ENCODE data around the gene GHR. TPM values are rescaled to one million over a fixed set of nuclear protein-coding genes. Genes with fewer than 3 reads are reported as not detected.

The GHR gene
- total and polyA plus RNA-seq, 12 donors = 4.1 to 15.1 (median 11.5) TPM

- peaks cover 0 to 63% (median 27%) of the 10 kb centered on the region in 9 donors for H3K4me1 ChIP-seq
- no peaks in the 10 kb centered on the region for H3K9me3 ChIP-seq
- H3K36me3 ChIP-seq = no peaks in the 10 kb centered on the region
- no peak for DNase-seq
- H3K4me3 ChIP-seq = no peak overlapping the region
- H3K27me3 ChIP-seq = no peaks in the 10 kb centered on the region
- intact Hi-C loops (cut with DNase I) = loop anchor here in 1 of 10 donors (5.0 kb wide), 1 partner anchor 74 kb away; no protein-coding TSS in a partner anchor
- no peak overlapping the region for H3K27ac ChIP-seq
- ATAC-seq = no peak
- TF ChIP-seq CTCF (IDR thresholded peaks at IDR 0.05) = no peak
- WGBS, 2 donors = 96 to 97% methylated on average over 9 of the region's 9 CpGs
Measured at GRCh38 chr5:42513246-42513645, 90.0 kb downstream of the GHR start.

- Histone ChIP-seq H3K36me3 (no peaks in the 10 kb centered on the region), H3K27me3 (no peaks in the 10 kb centered on the region), H3K9me3 (no peaks in the 10 kb centered on the region), H3K27ac (no peak overlapping the region), H3K4me3 (no peak overlapping the region), H3K4me1 (peaks cover 0 to 62% (median 25%) of the 10 kb centered on the region in 9 donors)
- intact Hi-C loops (cut with DNase I) = loop anchor here in 1 of 10 donors (5.0 kb wide), 1 partner anchor 73 kb away; no protein-coding TSS in a partner anchor
- WGBS, 2 donors = 67 to 68% methylated on average over 2 of the region's 2 CpGs
- TF ChIP-seq CTCF (IDR thresholded peaks at IDR 0.05) = peak in 3 of 9 donors; percentile 25 to 38 (median 35)
- DNase-seq (no peak), ATAC-seq (peak in 1 of 8 donors; percentile 29)
Measured at GRCh38 chr5:42514754-42515153, 91.5 kb downstream of the GHR start.

GRCh38 chr5:42515504-42515903 is 92.3 kb downstream of the GHR start:
- H3K9me3 ChIP-seq = no peaks in the 10 kb centered on the region
- no peak for TF ChIP-seq CTCF (IDR thresholded peaks at IDR 0.05)
- intact Hi-C loops (cut with DNase I) = no loop called here
- no peak overlapping the region for H3K27ac ChIP-seq
- peaks cover 0 to 64% (median 24%) of the 10 kb centered on the region in 9 donors for H3K4me1 ChIP-seq
- no peaks in the 10 kb centered on the region for H3K27me3 ChIP-seq
- 94 to 96% methylated on average over 3 of the region's 3 CpGs for WGBS, 2 donors
- no peak for DNase-seq
- ATAC-seq = no peak
- H3K36me3 ChIP-seq = no peaks in the 10 kb centered on the region
- H3K4me3 ChIP-seq = no peak overlapping the region

- Histone ChIP-seq H3K27ac (peak overlapping the region in 1 of 10 donors; percentile 9), H3K9me3 (no peaks in the 10 kb centered on the region), H3K4me1 (peaks cover 0 to 66% (median 24%) of the 10 kb centered on the region in 9 donors), H3K4me3 (no peak overlapping the region), H3K27me3 (no peaks in the 10 kb centered on the region), H3K36me3 (no peaks in the 10 kb centered on the region)
- ATAC-seq (no peak), DNase-seq (no peak)
- intact Hi-C loops (cut with DNase I) = no loop called here
- WGBS, 2 donors = 76 to 83% methylated on average over 4 of the region's 4 CpGs
- TF ChIP-seq CTCF (IDR thresholded peaks at IDR 0.05) = no peak
Measured at GRCh38 chr5:42516282-42517042, 93.2 kb downstream of the GHR start.

Data from heart right ventricle (tissue), 16 donors.